SK-N-SH (cell line): ENCODE data around the gene LAMTOR4. TPM values are rescaled to one million over a fixed set of nuclear protein-coding genes. Genes with fewer than 3 reads are reported as not detected.

Experiments used
- CTCF ChIA-PET: fragments of 300-600, 350-600 bp; formaldehyde crosslinking; extraction: SDS; loops from one replicate; lab custom pipeline; 2021; lab: Yijun Ruan, JAX
- POLR2A ChIA-PET: fragments of 350-600 bp; sonication (Branson Sonifier 250); formaldehyde crosslinking; extraction: SDS; loops from one replicate; lab custom pipeline; 2020; ENCODE audit warnings: antibody characterized with exemption, inconsistent platforms; lab: Yijun Ruan, JAX
- DNase-seq: peaks from one replicate; pipeline ENCODE4 v3.0.0; 2012
- H2AFZ ChIP-seq: fragments of 200-600 bp; sonication (generic); 2 replicates; pipeline ENCODE4 v1.8.1; 2016; ENCODE audit warnings: antibody characterized with exemption, mild to moderate bottlenecking, low read depth
- H3F3A ChIP-seq: fragments of 200-600 bp; sonication (generic); replicated peaks from 2 replicates; pipeline ENCODE3; 2016; ENCODE audit warnings: antibody characterized with exemption, mild to moderate bottlenecking; ENCODE audit not compliant: insufficient read depth
- H3K27ac ChIP-seq, 2 experiments: fragments of 200-500 bp in 1 of 2; fragments of 200-600 bp in 1 of 2; sonication (Bioruptor generic) in 1 of 2; sonication (generic), shearing (Covaris generic) in 1 of 2; 2 replicates each; pipeline versions ENCODE4 v1.5.1 to v1.6.1; 2014 to 2016; ENCODE audit warnings: low read depth in 2 of 2, inconsistent platforms in 1 of 2, low read length in 1 of 2, mild to moderate bottlenecking in 1 of 2, mixed read lengths in 1 of 2
- H3K27me3 ChIP-seq: fragments of 200-600 bp; sonication (generic), shearing (Covaris generic); 2 replicates; pipeline ENCODE4 v1.6.1; 2016; ENCODE audit warnings: mixed run types; ENCODE audit not compliant: insufficient read depth
- H3K36me3 ChIP-seq, 2 experiments: fragments of 200-500 bp in 1 of 2; fragments of 200-600 bp in 1 of 2; sonication (Bioruptor generic) in 1 of 2; sonication (generic) in 1 of 2; replicated peaks in 1 of 2; 2 replicates each; pipeline versions ENCODE3 to v1.5.1; 2014 to 2016; ENCODE audit warnings: low read length in 1 of 2, mild to moderate bottlenecking in 1 of 2; ENCODE audit not compliant: insufficient read depth in 2 of 2, control insufficient read depth in 1 of 2
- H3K4me1 ChIP-seq, 2 experiments: fragments of 200-500 bp in 1 of 2; fragments of 200-600 bp in 1 of 2; sonication (Bioruptor generic) in 1 of 2; sonication (generic), shearing (Covaris generic) in 1 of 2; 2 replicates each; pipeline versions ENCODE4 v1.5.1 to v1.6.1; 2014 to 2016; ENCODE audit warnings: low read depth in 1 of 2, low read length in 1 of 2, mixed run types in 1 of 2; ENCODE audit not compliant: insufficient read depth in 2 of 2, control insufficient read depth in 1 of 2
- H3K4me2 ChIP-seq: fragments of 200-600 bp; sonication (generic), shearing (Covaris generic); 2 replicates; pipeline ENCODE4 v1.6.1; 2017; ENCODE audit warnings: mixed run types
- H3K4me3 ChIP-seq, 2 experiments: fragments of 200-500 bp in 1 of 2; fragments of 200-600 bp in 1 of 2; sonication (Bioruptor generic) in 1 of 2; sonication (generic), shearing (Covaris generic) in 1 of 2; 2 replicates each; pipeline versions ENCODE4 v1.5.1 to v1.8.1; 2014 to 2016; ENCODE audit warnings: low read depth in 2 of 2, inconsistent platforms in 1 of 2, low read length in 1 of 2, mild to moderate bottlenecking in 1 of 2, mixed read lengths in 1 of 2, moderate library complexity in 1 of 2
- H3K79me2 ChIP-seq: fragments of 200-600 bp; sonication (generic); 2 replicates; pipeline ENCODE4 v1.8.1; 2017; ENCODE audit warnings: mild to moderate bottlenecking; ENCODE audit not compliant: insufficient read depth
- H3K9ac ChIP-seq: fragments of 200-600 bp; sonication (generic); 2 replicates; pipeline ENCODE4 v1.6.1; 2017; ENCODE audit warnings: mixed run types
- H3K9me2 ChIP-seq: fragments of 200-600 bp; sonication (generic); 2 replicates; pipeline ENCODE4 v1.6.1; 2017; ENCODE audit warnings: mixed run types
- H3K9me3 ChIP-seq: fragments of 200-600 bp; sonication (generic); 2 replicates; pipeline ENCODE4 v1.6.1; 2017; ENCODE audit warnings: mixed run types, mild to moderate bottlenecking, moderate library complexity
- H4K20me1 ChIP-seq: fragments of 200-600 bp; sonication (generic); 2 replicates; pipeline ENCODE4 v1.6.1; 2017; ENCODE audit warnings: mild to moderate bottlenecking, mixed run types; ENCODE audit not compliant: insufficient read depth
- CHD2 ChIP-seq: fragments of 150-350 bp; IDR thresholded peaks from 2 replicates; pipeline ENCODE4 v1.6.1; 2018; ENCODE audit warnings: low read length; ENCODE audit not compliant: partially characterized antibody
- EZH2phosphoT487 ChIP-seq: fragments of 200-600 bp; sonication (generic); IDR thresholded peaks from 2 replicates; pipeline ENCODE4 v1.6.1; 2017; ENCODE audit warnings: low read depth, mixed run types, mild to moderate bottlenecking, antibody characterized with exemption, moderate library complexity, borderline replicate concordance
- FOXM1 ChIP-seq: IDR thresholded peaks from 2 replicates; pipeline ENCODE4 v1.4.0; 2012; ENCODE audit warnings: low read depth, mild to moderate bottlenecking
- GABPA ChIP-seq: IDR thresholded peaks from 2 replicates; pipeline ENCODE4 v1.4.0; 2012; ENCODE audit warnings: low read depth, mild to moderate bottlenecking
- GATA2 ChIP-seq: sonication (generic); formaldehyde crosslinking; IDR thresholded peaks from 2 replicates; pipeline ENCODE4 v1.5.0; 2020; ENCODE audit warnings: mild to moderate bottlenecking, missing genetic modification reagents
- MEF2A ChIP-seq: IDR thresholded peaks from 2 replicates; pipeline ENCODE4 v1.4.0; 2012; ENCODE audit warnings: low read depth, borderline replicate concordance
- NRF1 ChIP-seq: IDR thresholded peaks from 2 replicates; pipeline ENCODE4 v1.6.1; 2012; ENCODE audit warnings: low read depth, mild to moderate bottlenecking, low read length
- RCOR1 ChIP-seq: fragments of 150-350 bp; IDR thresholded peaks from 2 replicates; pipeline ENCODE4 v1.6.1; 2017; ENCODE audit warnings: antibody characterized with exemption, low read length
- RFX5 ChIP-seq: IDR thresholded peaks from 2 replicates; pipeline ENCODE4 v1.6.1; 2012; ENCODE audit warnings: mild to moderate bottlenecking, improper control_type of control experiment, low read length
- RXRA ChIP-seq: IDR thresholded peaks from 2 replicates; pipeline ENCODE4 v1.4.0; 2012; ENCODE audit warnings: low read depth, mild to moderate bottlenecking, borderline replicate concordance
- TCF12 ChIP-seq: IDR thresholded peaks from 2 replicates; pipeline ENCODE4 v1.4.0; 2012
- YY1 ChIP-seq: IDR thresholded peaks from 2 replicates; pipeline ENCODE4 v1.4.0; 2012; ENCODE audit warnings: low read depth, mild to moderate bottlenecking
- polyA plus RNA-seq, 3 experiments: library from polyadenylated mRNA; depleted of rRNA; stranded (reverse); fragments of >200 nt; gene quantifications; 2 replicates each; pipeline ENCODE4 v1.2.3, GENCODE V29; 2012
- TF ChIP-seq, protein P1 (sequence below): fragments of 150-350 bp; IDR thresholded peaks from 2 replicates; pipeline ENCODE4 v1.6.1; 2017; ENCODE audit warnings: antibody characterized with exemption, low read length, low read depth, borderline replicate concordance
- TF ChIP-seq, protein P2 (sequence below): IDR thresholded peaks from 2 replicates; pipeline ENCODE4 v1.6.1; 2012; ENCODE audit warnings: mild to moderate bottlenecking, low read depth, low read length, moderate library complexity
- TF ChIP-seq, protein P3 (sequence below): IDR thresholded peaks from 2 replicates; pipeline ENCODE4 v1.4.0; 2012; ENCODE audit warnings: low read depth, borderline replicate concordance
- TF ChIP-seq, protein P4 (sequence below): IDR thresholded peaks from 2 replicates; pipeline ENCODE4; 2012

The LAMTOR4 gene
- polyA plus RNA-seq, 1 of the 3 experiments (the other 2 are of a cell fraction): 630 TPM

DNA sequence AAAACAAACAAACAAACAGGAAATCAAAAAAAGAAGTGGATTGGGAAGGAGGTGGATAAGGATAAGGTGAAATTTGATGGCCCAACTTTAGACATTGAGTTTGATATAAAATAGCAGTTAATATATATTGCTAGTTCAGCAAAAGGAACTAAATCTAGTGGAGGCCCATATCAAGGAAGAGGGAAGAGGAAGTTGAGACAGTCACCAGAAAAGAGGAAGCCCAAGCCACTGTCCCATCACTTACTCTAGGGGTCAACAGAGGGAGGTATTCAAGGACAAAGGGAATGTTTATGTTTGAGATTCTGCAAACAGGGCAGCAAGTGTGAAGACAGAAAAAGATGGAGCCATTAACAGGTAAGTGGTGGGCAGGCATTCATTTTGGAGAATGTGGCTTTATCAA lies 3.7 kb downstream of the LAMTOR4 start:
- Histone ChIP-seq H3K9me3 (no peaks in the 10 kb centered on the region), H3K9ac (no peak overlapping the region), H3K27ac (no peak overlapping the region), H2AFZ (no peak overlapping the region), H3K4me1 (peaks cover 14 to 20% of the 10 kb centered on the region in 2 experiments; a peak in 2 of 4 replicates), H3K9me2 (no peaks in the 10 kb centered on the region), H3K27me3 (no peaks in the 10 kb centered on the region), H3K79me2 (peaks cover 66% of the 10 kb centered on the region), H3K4me3 (no peak overlapping the region), H3K36me3 (peaks cover 39 to 41% of the 10 kb centered on the region in 2 experiments), H4K20me1 (peaks cover 17% of the 10 kb centered on the region), H3F3A (peaks cover 19% of the 10 kb centered on the region), H3K4me2 (no peak overlapping the region)
- DNase-seq: no peak
- TF ChIP-seq, protein P1, sequence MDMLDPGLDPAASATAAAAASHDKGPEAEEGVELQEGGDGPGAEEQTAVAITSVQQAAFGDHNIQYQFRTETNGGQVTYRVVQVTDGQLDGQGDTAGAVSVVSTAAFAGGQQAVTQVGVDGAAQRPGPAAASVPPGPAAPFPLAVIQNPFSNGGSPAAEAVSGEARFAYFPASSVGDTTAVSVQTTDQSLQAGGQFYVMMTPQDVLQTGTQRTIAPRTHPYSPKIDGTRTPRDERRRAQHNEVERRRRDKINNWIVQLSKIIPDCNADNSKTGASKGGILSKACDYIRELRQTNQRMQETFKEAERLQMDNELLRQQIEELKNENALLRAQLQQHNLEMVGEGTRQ: no peak
- TF ChIP-seq RCOR1 (no peak), MEF2A (no peak), EZH2phosphoT487 (no peak), NRF1 (no peak), RFX5 (no peak), RXRA (no peak), CHD2 (no peak), YY1 (no peak), FOXM1 (no peak), GABPA (no peak), GATA2 (CRISPR knock-in tag) (no peak), TCF12 (no peak)
- TF ChIP-seq, protein P2, sequence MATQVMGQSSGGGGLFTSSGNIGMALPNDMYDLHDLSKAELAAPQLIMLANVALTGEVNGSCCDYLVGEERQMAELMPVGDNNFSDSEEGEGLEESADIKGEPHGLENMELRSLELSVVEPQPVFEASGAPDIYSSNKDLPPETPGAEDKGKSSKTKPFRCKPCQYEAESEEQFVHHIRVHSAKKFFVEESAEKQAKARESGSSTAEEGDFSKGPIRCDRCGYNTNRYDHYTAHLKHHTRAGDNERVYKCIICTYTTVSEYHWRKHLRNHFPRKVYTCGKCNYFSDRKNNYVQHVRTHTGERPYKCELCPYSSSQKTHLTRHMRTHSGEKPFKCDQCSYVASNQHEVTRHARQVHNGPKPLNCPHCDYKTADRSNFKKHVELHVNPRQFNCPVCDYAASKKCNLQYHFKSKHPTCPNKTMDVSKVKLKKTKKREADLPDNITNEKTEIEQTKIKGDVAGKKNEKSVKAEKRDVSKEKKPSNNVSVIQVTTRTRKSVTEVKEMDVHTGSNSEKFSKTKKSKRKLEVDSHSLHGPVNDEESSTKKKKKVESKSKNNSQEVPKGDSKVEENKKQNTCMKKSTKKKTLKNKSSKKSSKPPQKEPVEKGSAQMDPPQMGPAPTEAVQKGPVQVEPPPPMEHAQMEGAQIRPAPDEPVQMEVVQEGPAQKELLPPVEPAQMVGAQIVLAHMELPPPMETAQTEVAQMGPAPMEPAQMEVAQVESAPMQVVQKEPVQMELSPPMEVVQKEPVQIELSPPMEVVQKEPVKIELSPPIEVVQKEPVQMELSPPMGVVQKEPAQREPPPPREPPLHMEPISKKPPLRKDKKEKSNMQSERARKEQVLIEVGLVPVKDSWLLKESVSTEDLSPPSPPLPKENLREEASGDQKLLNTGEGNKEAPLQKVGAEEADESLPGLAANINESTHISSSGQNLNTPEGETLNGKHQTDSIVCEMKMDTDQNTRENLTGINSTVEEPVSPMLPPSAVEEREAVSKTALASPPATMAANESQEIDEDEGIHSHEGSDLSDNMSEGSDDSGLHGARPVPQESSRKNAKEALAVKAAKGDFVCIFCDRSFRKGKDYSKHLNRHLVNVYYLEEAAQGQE: no peak
- TF ChIP-seq, protein P3, sequence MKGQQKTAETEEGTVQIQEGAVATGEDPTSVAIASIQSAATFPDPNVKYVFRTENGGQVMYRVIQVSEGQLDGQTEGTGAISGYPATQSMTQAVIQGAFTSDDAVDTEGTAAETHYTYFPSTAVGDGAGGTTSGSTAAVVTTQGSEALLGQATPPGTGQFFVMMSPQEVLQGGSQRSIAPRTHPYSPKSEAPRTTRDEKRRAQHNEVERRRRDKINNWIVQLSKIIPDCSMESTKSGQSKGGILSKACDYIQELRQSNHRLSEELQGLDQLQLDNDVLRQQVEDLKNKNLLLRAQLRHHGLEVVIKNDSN: no peak
- TF ChIP-seq, protein P4, sequence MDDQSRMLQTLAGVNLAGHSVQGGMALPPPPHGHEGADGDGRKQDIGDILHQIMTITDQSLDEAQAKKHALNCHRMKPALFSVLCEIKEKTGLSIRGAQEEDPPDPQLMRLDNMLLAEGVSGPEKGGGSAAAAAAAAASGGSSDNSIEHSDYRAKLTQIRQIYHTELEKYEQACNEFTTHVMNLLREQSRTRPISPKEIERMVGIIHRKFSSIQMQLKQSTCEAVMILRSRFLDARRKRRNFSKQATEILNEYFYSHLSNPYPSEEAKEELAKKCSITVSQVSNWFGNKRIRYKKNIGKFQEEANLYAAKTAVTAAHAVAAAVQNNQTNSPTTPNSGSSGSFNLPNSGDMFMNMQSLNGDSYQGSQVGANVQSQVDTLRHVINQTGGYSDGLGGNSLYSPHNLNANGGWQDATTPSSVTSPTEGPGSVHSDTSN: no peak
- ChIA-PET POLR2A (no interaction called here), CTCF (interaction anchor here (1.7 to 1.9 kb wide), 2 partner anchors 20 to 22 kb away, joined by 7 to 8 read pairs; no protein-coding TSS in a partner anchor)
